ENCODE measurements around the gene GPR135.
"Not testable (repeated sequence)": the region's sequence is repeated elsewhere in the genome, so short reads cannot be mapped to it uniquely, and the experiment has no call there.

GPR135 gene

GRCh38 chr14:59474172-59474571, 9.0 kb upstream of the GPR135 start:
- DNase-seq (ENCODE audit: low spot score): no peak

DNA sequence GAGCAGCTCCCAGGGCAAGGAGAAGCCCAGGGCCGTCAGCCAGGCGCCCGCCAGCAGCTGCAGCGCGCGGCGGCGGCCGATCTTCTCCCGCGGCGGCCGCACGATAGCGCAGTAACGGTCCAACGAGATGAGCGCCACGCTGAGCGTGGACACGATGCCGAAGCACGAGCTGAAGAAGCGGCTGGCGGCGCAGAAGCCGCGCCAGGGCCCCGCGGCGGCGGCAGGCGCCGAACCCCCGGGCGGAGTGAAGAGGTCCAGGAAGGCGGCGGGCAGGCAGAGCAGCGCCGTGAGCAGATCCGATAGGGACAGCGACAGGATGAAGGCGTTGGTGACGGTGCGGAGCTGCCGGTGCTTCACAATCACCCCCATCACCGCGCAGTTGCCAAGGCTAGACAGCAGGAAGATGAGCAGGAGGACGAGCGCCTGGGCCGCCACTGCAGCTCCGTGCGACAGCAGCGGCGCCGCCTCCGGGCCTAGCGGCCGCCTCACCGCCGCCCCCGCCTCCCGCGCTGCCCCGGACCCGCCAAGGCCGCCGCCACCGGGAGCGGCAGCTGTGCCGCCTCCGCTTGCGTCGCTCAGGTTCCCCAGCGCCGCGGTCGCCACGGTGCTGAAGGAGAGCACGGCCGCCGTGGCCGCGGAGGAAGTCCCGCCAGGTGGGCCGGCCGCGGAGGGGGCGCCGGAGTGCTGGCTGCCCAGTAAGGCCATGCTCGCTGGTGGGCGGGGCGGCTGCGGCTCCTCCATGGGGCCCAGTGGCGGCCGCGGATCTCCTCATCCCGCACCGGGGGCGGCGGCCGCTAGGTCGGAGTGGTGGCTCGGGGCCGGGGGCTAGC, 479 bp downstream of the GPR135 start:
- DNase-seq (ENCODE audit: low spot score): peak; percentile 31

GRCh38 chr14:59463787-59464485, 1.2 kb downstream of the GPR135 start:
- peak; percentile 4 for DNase-seq (ENCODE audit: low spot score)

- DNase-seq (ENCODE audit: low spot score): no peak
These were observed 3.3 kb downstream of the GPR135 start for GRCh38 chr14:59461891-59462290.

DNA sequence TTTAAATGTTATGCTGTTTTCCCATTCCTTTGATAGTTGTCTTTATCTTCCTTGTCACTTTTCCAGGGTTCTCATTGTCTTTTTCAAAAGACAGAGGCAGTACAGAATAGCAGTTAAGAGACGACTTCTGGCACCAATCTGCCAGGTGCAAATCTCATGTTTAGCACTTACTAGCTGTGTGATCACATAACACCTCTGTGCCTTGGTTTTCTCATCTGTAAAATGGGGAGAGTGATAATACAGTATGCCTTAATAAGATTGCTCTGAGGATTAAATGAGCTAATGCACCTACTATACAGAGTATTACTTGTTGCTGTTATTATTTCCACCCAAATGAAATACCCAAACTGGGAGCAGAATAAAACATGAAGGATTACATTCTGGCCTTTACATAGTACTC, 4.8 kb downstream of the GPR135 start:
- no peak for DNase-seq (ENCODE audit: low spot score)

DNA sequence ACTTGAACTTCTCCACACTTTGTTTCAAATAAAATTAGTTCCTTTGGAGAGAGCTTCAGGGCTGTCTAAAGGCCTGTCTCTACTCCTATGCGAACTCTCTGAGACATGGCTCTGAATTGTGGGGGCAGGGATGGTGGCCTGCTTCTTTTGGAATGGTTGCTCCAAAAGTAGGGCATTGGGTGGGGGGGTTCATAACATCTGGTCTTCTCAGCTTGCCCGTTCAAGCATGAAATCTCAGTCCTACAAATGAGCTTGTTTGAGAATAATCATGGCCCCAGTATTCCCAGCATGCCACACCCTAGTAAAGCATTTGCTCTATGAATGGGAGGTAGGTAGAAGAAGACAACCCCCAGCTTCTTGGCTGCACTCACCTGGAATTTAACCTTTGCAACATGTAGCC, 6.7 kb downstream of the GPR135 start:
- no peak for DNase-seq (ENCODE audit: low spot score)

DNA sequence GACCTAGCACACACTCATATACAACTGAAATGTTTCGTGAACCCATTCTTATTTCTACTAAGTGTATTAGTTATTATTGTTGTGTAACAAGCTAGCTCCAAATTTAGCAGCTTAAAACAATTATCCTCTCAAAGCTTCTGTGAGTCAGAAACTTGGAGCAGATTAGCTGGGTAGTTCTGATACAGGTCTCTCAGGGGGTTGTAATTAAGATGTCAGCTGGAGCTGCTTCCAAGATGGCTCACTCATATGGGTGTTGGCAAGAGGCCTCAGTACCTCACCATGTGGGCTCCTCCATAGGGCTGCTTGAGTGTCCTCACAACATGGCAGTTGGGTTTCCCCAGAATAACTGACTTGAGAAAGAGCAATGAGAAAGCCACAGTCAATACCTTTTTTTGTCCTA, 9.8 kb downstream of the GPR135 start:
- DNase-seq (ENCODE audit: low spot score): no peak

GRCh38 chr14:59454139-59454538, 11.0 kb downstream of the GPR135 start:
- no peak for DNase-seq (ENCODE audit: low spot score)

GRCh38 chr14:59451849-59452248, 13.3 kb downstream of the GPR135 start:
- DNase-seq (ENCODE audit: low spot score): no peak

- DNase-seq (ENCODE audit: low spot score): no peak
These were observed 14.5 kb downstream of the GPR135 start for GRCh38 chr14:59450716-59451115.

GRCh38 chr14:59448673-59449072, 16.5 kb downstream of the GPR135 start:
- DNase-seq (ENCODE audit: low spot score): not testable (repeated sequence)

DNA sequence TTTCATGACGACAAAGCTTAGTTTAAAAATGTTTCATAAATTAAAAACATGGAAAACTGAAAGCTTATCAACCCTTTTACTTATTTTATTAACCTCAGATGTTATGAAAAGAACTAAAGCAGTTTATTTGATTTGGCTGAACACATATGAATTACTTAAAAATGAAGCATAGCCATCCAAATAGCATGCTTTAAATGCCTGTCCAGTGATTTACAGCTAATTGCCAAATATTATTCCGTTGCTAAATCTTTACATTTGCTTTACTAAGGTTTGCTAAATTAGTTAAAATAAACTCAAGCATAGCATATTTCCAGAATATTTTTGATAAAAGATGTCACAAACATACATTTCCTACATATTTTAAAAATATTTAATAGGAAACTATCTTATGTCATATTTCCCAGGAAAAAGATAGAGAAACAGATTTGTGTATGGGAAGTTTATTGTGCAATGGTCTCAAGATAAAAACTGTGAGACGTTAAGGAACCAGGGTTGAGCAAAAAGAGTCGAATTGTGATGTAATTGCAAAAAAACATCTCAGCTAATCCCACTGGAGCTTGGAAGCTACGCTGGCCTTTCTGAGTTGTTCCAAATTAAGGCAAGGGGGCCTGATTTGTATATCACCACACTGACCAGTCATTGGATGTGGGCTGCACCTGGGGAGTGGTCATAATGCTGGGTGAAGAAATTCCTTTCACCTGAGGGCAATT, 25.8 kb downstream of the GPR135 start:
- no peak for DNase-seq (ENCODE audit: low spot score)

DNA sequence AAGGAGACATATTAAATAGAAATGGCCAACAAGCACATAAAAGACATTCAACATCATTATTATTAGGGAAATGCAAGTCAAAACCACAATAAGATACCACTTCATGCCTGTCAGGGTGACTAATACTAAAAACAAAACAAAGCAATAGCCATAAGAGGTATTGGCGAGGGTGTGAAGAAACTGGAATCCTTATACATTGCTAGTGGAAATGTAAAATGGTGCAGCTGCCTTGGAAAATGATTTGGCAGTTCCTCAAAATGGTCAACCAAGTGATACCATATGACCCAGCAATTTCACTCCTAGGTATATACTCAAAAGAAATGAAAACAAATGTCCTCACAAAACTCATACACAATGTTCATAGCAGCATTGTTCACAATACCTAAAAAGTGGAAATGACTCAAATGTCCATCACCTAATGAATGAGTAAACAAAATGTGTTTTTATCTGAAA, 27.0 kb downstream of the GPR135 start:
- DNase-seq (ENCODE audit: low spot score): no peak

DNA sequence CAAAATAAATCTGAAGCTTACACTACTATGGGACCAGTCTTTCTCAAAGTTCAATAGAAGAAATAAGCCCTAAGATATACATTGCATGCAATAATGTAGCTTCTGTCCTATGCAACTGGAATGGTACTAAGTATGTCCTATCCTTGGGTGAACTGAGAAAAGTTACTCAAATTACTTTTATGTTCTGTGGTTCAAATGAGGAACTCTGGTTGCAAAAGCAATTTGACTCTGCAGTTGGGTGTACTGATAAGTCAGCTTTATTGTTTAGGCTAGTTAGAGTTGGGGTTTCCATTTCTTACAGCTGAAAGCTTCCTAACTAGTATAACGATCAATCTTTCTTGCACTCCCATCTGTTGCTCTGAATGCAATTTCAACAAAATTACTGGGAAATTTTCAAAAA, 29.2 kb downstream of the GPR135 start:
- DNase-seq (ENCODE audit: low spot score): no peak

DNA sequence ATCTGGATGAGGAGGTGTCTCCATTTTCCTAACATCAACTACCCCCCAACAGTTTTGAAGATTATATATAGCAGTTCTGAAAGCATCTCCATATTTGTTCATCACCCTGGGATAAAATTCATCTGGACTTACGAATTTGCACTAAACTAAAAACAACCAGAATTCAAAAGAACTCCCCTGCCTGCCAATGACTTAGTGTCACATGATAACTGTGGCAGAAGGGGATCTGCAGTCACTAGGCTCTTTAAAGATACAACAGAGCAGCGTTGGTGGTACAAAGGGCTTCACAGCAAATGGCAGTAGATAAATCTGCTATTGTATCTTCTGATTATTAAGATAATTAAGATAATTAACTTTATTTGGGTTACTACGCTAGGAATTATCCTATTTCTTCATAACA, 30.1 kb downstream of the GPR135 start:
- no peak for DNase-seq (ENCODE audit: low spot score)

DNA sequence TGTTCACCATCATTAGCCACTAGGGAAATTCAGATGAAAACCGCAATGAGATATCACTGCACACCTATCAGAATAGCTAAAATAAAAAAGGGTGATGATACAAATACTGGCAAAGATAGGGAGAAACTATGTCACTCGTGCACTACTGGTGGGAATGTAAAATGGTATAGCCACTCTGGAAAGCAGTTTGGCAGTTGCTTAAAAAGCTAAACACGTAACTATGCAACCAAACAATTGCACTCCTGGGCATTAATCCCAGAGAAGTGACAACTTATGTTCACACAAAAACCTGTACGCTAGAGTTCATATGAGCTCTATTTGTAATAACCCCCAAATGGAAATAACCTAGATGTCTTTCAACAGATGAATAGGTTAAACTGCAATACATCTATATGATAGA, 35.4 kb downstream of the GPR135 start:
- DNase-seq (ENCODE audit: low spot score): no peak

- no peak for DNase-seq (ENCODE audit: low spot score)
These were observed 36.6 kb downstream of the GPR135 start for GRCh38 chr14:59428581-59429012.

DNA sequence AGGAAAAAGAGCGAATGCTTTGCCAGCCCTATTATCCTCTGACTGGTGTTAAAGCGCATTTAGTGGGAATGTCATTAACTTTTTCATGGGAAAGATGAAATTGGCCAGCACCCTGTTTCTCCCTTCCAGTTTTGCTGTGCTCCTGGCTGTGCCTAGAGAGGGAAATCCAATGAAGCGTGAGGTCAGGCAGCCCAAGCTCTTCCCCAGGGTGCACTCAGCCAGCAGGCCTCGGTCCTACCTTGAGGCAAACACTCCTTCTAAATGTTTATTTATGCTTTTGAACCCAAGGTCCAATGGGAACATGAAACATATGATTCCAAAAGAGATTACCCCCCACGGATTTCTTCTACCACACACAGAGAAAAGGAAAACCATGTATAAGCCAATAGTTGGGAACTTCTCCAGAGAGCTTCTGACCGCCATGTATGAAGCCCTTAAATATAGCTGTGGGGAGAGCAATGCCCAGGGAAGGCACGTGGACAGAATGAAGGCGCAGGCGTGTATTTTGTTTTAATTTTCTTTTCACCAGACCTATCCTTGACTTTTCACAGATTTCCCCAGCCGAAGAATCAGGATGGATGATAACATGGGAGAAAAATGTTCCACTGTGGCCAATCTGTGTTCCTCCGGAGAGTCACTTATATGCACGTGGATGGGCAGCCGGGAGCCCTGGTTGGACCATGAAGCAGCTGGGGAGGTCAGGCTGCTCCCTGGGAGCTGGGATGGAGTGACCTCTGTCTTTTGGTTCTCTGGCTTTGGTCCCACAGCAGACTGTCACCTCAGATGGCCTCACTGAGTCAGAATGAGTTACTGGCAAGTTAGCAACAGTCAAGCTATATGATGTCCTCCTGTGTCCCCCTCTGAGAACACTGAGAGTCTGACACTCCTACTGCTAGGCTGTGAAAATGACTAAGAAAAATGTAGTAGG, 37.3 kb downstream of the GPR135 start:
- no peak for DNase-seq (ENCODE audit: low spot score)

DNA sequence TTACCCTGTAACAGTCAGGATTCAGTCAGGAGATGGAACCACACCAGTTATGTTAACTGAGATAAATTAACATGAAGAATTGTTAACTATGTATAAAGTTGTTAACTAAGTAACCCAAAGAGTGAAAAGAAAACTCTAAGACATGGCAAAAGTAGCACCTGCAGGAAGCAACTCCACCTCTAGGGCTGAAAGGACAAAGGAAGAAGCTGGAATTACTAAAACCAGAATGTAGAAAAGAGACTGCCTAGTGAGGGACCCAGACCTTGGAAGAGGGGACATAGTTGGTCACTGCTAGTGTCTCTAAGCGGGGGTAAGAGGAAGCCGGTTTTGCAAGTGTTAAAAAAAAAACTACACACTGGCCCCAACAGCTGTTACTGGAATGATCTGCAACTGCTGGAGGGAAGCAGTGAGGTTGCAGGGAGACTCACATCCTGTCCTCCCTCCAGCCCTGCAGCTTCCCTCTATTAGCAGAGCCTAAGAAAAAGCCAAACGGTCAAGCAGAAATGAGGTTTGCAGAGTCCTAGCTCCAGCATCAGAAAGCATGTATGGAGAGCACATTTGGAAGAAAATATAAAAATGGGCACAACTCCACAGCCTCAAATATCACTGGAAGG, 39.8 kb downstream of the GPR135 start:
- DNase-seq (ENCODE audit: low spot score): no peak

DNA sequence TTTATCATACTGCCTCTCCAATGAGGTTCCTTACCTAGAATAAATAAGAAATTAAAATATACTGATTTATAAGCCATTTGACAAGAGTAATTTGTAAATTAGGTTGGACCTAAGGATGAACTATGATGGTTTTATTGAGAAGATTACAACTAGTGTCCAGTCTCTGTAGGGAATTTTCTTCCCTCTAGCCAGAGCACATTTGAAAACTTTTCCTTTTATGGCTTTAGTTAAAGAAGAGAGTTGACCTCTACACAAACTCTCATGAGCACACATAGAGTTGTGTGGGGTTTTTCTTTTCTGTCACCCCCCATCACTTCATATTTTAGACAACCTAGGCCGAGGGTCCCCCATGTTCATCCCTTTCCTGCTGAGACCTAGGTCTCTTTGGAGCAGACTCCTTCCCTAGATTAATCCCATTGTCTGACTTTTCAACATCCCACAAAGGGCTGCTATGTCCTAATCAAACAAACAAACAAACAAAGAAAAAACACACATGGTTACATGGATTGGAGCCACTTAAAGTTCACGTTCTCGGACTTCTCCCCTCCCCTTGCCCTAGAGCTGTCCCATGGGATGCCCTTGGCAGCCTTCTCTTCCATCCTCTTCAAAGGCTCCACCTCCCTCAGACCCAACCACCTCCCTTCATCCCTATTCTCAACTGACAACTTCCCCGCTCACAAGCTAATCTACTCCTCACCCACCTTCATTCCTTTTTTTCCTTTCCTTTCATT, 40.7 kb downstream of the GPR135 start:
- no peak for DNase-seq (ENCODE audit: low spot score)
